A673 (cell line): ENCODE measurements around the gene APAF1.

ENCODE experiments used
- CTCF ChIP-seq: fragments of 300-800, 200-600 bp; sonication (generic); conservative IDR thresholded peaks from 2 replicates; pipeline ENCODE4 v1.5.1; 2017; ENCODE audit warnings: low read depth, mild to moderate bottlenecking, antibody characterized with exemption, low read length, moderate library complexity, mixed read lengths
- EZH2 ChIP-seq: fragments of 200-600 bp; sonication (generic); IDR thresholded peaks from 2 replicates; pipeline ENCODE4 v1.6.1; 2017; ENCODE audit warnings: borderline replicate concordance, low read depth, mild to moderate bottlenecking, mixed read lengths, antibody characterized with exemption, low read length; ENCODE audit not compliant: poor library complexity, severe bottlenecking

GRCh38 chr12:98660521-98660920 is 15.4 kb downstream of the APAF1 start:
- TF ChIP-seq CTCF (no peak), EZH2 (no peak)
